ENCODE data around the gene PDE11A. TPM values are rescaled to one million over a fixed set of nuclear protein-coding genes. Genes with fewer than 3 reads are reported as not detected.
A peak's percentile ranks its signal among the peaks of the same experiment; 100 is the strongest.

PDE11A gene
- total and polyA plus RNA-seq, 2 of the 13 experiments (the other 11 are each of a cell fraction or from before 2014, with no cell fraction given): 1.2 to 1.7 TPM

DNA sequence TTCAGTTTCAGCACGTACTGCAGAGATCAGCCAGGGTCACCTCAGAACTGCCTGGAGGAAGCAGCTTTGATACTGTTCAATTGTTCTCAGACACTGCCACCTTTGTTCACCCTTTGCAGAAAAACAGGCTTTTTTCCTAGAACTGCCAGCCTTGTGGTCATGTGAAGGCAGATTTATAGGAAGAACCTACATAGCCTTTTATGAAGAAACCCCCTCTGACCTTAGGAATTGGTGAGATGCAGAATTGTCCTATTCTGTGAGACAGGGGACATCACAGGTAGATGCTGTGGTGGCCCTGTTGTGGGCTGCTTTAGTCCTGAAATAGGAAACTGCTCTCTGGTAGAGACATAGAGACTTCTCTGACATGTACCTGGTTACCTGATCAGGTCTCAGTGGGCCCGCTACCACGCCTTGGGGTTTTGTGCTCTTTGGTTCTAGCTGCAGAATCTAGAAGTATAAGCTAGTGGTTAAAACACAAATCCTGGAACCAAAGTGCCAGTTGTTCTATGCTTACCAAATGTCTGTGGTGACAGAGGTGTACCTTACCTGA is 473.4 kb downstream of the PDE11A start (continued):
- TF ChIP-seq, protein P1, sequence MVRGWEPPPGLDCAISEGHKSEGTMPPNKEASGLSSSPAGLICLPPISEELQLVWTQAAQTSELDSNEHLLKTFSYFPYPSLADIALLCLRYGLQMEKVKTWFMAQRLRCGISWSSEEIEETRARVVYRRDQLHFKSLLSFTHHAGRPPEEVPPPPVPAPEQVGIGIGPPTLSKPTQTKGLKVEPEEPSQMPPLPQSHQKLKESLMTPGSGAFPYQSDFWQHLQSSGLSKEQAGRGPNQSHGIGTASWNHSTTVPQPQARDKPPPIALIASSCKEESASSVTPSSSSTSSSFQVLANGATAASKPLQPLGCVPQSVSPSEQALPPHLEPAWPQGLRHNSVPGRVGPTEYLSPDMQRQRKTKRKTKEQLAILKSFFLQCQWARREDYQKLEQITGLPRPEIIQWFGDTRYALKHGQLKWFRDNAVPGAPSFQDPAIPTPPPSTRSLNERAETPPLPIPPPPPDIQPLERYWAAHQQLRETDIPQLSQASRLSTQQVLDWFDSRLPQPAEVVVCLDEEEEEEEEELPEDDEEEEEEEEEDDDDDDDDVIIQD (CRISPR knock-in tag; IDR thresholded peaks at IDR 0.05; ENCODE audit: low read depth): 0 out of 2 replicates have a peak, but pooled peaks have one; percentile 54

DNA sequence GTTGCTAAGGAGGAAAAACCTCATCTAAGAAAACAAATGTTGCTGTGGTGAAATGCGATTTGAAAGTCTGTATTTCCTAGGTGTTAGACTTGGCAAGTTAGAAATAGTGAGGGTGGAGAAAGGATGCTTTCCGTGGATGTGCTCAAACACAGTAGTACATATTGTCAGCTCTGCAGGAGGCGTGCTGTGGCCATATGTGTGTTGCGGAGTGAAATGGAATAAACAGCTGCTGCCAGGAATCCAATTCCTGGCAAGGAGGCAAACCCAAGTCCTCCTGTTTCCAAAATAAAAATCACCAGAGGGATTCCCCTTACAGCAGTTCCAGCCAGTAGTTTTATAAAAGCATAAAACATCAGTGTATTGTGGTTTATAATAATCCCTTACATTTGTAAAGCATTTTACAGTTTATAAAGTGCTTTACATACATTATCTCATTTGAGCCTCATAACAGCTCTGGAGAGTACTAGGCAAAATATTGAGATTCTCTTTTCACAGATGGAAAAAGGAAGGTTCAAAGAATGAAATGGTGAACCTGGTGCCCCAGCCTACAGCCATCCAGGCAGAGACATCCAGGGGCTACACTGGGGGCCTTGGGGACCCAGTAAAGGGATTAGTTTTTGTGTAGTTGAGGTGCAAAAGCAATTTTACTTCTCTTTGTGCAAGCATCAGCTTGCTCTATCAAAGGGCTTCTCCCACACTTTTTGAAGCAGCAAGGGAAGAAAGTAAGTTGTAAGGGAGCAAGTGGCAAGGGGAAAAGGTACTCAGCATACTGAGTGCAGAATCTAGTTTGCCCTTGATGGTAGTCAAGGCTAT is 474.0 kb downstream of the PDE11A start:
- FAIRE-seq (no peak), ATAC-seq (peak; percentile 12), DNase-seq (ENCODE audit: low spot score) (no peak)
- WGBS (ENCODE audit: low lambda C conversion rate): 92% methylated on average over 4 of the region's 4 CpGs
- no peaks in the 10 kb centered on the region for H3K36me3 ChIP-seq (replicated peaks in 1 of 2; ENCODE audit: control insufficient read depth in 1 of 2, insufficient read depth in 2 of 2, low read length in 2 of 2)
- no peaks in the 10 kb centered on the region for H4K20me1 ChIP-seq (ENCODE audit: insufficient read depth, low read length)
- no TSS peak for BruUV-seq (replicated peaks)
- H3K27ac ChIP-seq (ENCODE audit: extremely low read length, insufficient read depth, low read length): peak overlapping the region; percentile 70
- H3K79me2 ChIP-seq (ENCODE audit: insufficient read depth, low read length): no peaks in the 10 kb centered on the region
- H3K9ac ChIP-seq (ENCODE audit: insufficient read depth, low read depth, low read length): peak overlapping the region; percentile 23; the same call in 1 of the 2 replicates
- POLR2A ChIA-PET: interaction anchor here (1.6 to 1.8 kb wide), 2 partner anchors 19 to 46 kb away, joined by 5 to 7 read pairs; a partner anchor contains a TSS
- CTCF ChIA-PET (ENCODE audit: low intra/inter-chr PET ratio, low total read pairs): no interaction called here
- 0 out of 6 replicates have a peak overlapping the region, but pooled peaks of 1 of the 3 experiments have one; percentile 2 for H3K4me3 ChIP-seq (replicated peaks in 1 of 3; ENCODE audit: insufficient read depth in 1 of 3, low read depth in 2 of 3, low read length in 3 of 3)
- peaks cover 79% of the 10 kb centered on the region for H3K4me1 ChIP-seq (ENCODE audit: insufficient read depth, low read length)
- no peaks in the 10 kb centered on the region; the same call in 1 of the 2 replicates for H3K9me3 ChIP-seq (ENCODE audit: low read length)
- peak overlapping the region; percentile 61 for H3K4me2 ChIP-seq (ENCODE audit: low read depth, low read length)
- H2AFZ ChIP-seq (ENCODE audit: low read length): no peak overlapping the region
- intact Hi-C loops (cut with micrococcal nuclease; ENCODE audit: unreplicated experiment) (loop anchor here (1.0 kb wide), 1 partner anchor 204 kb away; no protein-coding TSS in a partner anchor), in situ Hi-C loops (cut with HindIII; ENCODE audit: extremely low pct_ligation_motif_present, low pct_unique_long_range_greater_than_20kb) (no loop called here)
- no peaks in the 10 kb centered on the region for H3K27me3 ChIP-seq (ENCODE audit: control insufficient read depth in 1 of 2, insufficient read depth in 2 of 2, low read length in 2 of 2)
- TF ChIP-seq, protein P2, sequence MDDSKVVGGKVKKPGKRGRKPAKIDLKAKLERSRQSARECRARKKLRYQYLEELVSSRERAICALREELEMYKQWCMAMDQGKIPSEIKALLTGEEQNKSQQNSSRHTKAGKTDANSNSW (CRISPR knock-in tag; IDR thresholded peaks at IDR 0.05; ENCODE audit: borderline replicate concordance): no peak
- no peak for TF ChIP-seq KAT7 (CRISPR knock-in tag; IDR thresholded peaks at IDR 0.05; ENCODE audit: borderline replicate concordance)
- TF ChIP-seq, protein P3, sequence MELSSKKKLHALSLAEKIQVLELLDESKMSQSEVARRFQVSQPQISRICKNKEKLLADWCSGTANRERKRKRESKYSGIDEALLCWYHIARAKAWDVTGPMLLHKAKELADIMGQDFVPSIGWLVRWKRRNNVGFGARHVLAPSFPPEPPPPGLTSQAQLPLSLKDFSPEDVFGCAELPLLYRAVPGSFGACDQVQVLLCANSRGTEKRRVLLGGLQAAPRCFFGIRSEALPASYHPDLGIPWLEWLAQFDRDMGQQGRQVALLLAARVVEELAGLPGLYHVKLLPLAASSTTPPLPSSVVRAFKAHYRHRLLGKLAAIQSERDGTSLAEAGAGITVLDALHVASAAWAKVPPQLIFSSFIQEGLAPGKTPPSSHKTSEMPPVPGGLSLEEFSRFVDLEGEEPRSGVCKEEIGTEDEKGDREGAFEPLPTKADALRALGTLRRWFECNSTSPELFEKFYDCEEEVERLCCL (CRISPR knock-in tag; IDR thresholded peaks at IDR 0.05; ENCODE audit: borderline replicate concordance): no peak
- no peak for TF ChIP-seq ZNF33A (CRISPR knock-in tag; IDR thresholded peaks at IDR 0.05; ENCODE audit: borderline replicate concordance)
- TF ChIP-seq SMYD3 (CRISPR knock-in tag; IDR thresholded peaks at IDR 0.05): no peak
- TF ChIP-seq, protein P4, sequence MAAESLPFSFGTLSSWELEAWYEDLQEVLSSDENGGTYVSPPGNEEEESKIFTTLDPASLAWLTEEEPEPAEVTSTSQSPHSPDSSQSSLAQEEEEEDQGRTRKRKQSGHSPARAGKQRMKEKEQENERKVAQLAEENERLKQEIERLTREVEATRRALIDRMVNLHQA (CRISPR knock-in tag; IDR thresholded peaks at IDR 0.05): no peak
- no peak for TF ChIP-seq ZNF282 (IDR thresholded peaks at IDR 0.05; ENCODE audit: partially characterized antibody)
- TF ChIP-seq ZNF124 (CRISPR knock-in tag; IDR thresholded peaks at IDR 0.05): no peak
- TF ChIP-seq, protein P5, sequence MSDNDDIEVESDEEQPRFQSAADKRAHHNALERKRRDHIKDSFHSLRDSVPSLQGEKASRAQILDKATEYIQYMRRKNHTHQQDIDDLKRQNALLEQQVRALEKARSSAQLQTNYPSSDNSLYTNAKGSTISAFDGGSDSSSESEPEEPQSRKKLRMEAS (IDR thresholded peaks at IDR 0.05): no peak
- no peak for TF ChIP-seq TMF1 (CRISPR knock-in tag; IDR thresholded peaks at IDR 0.05; ENCODE audit: low read depth)
- TF ChIP-seq ZNF30 (CRISPR knock-in tag; IDR thresholded peaks at IDR 0.05): no peak
- peak; percentile 38; the same call in 1 of the 2 replicates for TF ChIP-seq SP4 (CRISPR knock-in tag; IDR thresholded peaks at IDR 0.05)
- TF ChIP-seq NR2F1 (CRISPR knock-in tag; IDR thresholded peaks at IDR 0.05): no peak
- no peak for TF ChIP-seq SKI (IDR thresholded peaks at IDR 0.05; ENCODE audit: partially characterized antibody)
- 0 out of 2 replicates have a peak, but pooled peaks have one; percentile 30 for TF ChIP-seq ARID2 (CRISPR knock-in tag; IDR thresholded peaks at IDR 0.05; ENCODE audit: borderline replicate concordance)
- peak; percentile 61; the same call in 1 of the 2 replicates for TF ChIP-seq ZSCAN29 (CRISPR knock-in tag; conservative IDR thresholded peaks at IDR 0.05)
- no peak for TF ChIP-seq MIXL1 (CRISPR knock-in tag; IDR thresholded peaks at IDR 0.05)
- TF ChIP-seq EHMT2 (IDR thresholded peaks at IDR 0.05; ENCODE audit: borderline replicate concordance, low read depth, low read length): peak; percentile 12; the same call in 1 of the 2 replicates
